ENCODE measurements around the gene A3GALT2. TPM values are rescaled to one million over a fixed set of nuclear protein-coding genes. Genes with fewer than 3 reads are reported as not detected.

The A3GALT2 gene
- total RNA-seq (not detected), polyA plus RNA-seq (not detected)
- long read RNA-seq, donor 1, result 0 reads
- long read RNA-seq, donor 2, result 0 reads
- long read RNA-seq, donor 3, result 0 reads
- long read RNA-seq, donor 4, result 0 reads
- long read RNA-seq, donor 5, result 0 reads
- long read RNA-seq, donor 6, result 0 reads
- long read RNA-seq, donor 7, result 0 reads
- long read RNA-seq, donor 8, result 0 reads
- long read RNA-seq, donor 9, result 0 reads
- long read RNA-seq, donor 10, result 0 reads

DNA sequence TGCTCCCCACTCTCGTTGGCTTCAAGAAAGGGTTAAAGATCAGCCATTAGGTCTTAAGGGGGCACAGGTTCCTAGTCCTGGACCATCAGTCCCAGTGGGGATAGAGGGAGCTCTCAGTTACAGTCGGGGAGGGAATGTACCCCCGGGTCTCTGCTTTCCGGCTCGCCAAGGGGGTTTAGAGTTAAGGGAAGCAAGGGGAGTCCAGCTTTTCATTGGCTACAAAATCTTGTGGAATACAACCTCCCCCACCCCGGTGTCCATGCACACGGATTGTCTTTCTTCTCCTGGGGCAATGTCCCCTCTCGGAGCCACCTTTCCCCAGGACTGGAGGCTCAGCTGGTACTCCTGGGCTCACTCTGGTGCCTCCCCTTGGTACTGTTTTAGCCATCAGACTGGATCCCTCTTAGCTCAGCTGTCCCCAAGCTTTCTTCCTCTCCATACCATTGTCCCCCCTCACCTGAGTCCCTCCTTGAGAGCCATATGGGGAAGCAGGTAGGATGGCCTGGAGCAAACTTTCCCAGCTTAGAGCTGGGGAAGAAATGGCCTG, at the start of gene A3GALT2:
A3GALT2 (minus strand) TSS at position 480 of the 547 bp plus-strand sequence; CDS start at position 480, 0 bp downstream.
- Histone ChIP-seq H3K4me1 (ENCODE audit: control insufficient read depth in 2 of 2, insufficient read depth in 2 of 2, low read length in 2 of 2) (no peaks in the 10 kb centered on the region), H3K9me3 (ENCODE audit: control insufficient read depth in 2 of 2, insufficient read depth in 1 of 2, low read length in 1 of 2) (no peaks in the 10 kb centered on the region), H3K36me3 (ENCODE audit: control insufficient read depth in 2 of 2, insufficient read depth in 2 of 2, low read length in 1 of 2) (peaks cover 30 to 32% of the 10 kb centered on the region in 2 donors), H3K27ac (ENCODE audit: low read depth in 1 of 2, low read length in 1 of 2) (no peak within 1 kb of the TSS), H3K4me3 (ENCODE audit: low read length in 2 of 2) (no peak within 1 kb of the TSS), H3K27me3 (ENCODE audit: control insufficient read depth in 2 of 2, insufficient read depth in 1 of 2, low read length in 1 of 2) (peaks cover 0 to 8% of the 10 kb centered on the region in 2 donors)
- 91% methylated on average over 8 of the region's 8 CpGs for WGBS
- no peak for DNase-seq (ENCODE audit: low read depth in 6 of 9, low spot score in 9 of 9)

GRCh38 chr1:33370301-33370700, 49.4 kb upstream of the A3GALT2 start:
- no peak for DNase-seq (ENCODE audit: low read depth in 6 of 9, low spot score in 9 of 9)
- no peaks in the 10 kb centered on the region for H3K36me3 ChIP-seq (ENCODE audit: control insufficient read depth in 2 of 2, insufficient read depth in 2 of 2, low read length in 1 of 2)

GRCh38 chr1:33369764-33370163, 48.9 kb upstream of the A3GALT2 start:
- H3K27ac ChIP-seq (ENCODE audit: low read depth in 1 of 2, low read length in 1 of 2), result no peak overlapping the region
- WGBS, result 99% methylated on average over 2 of the region's 2 CpGs
- H3K4me1 ChIP-seq (ENCODE audit: control insufficient read depth in 2 of 2, insufficient read depth in 2 of 2, low read length in 2 of 2), result peaks cover 0 to 12% of the 10 kb centered on the region in 2 donors

More at GRCh38 chr1:33370301-33370700, 49.4 kb upstream of the A3GALT2 start:
- H3K4me3 ChIP-seq (ENCODE audit: low read length in 2 of 2), result no peak overlapping the region
- no peak overlapping the region for H3K27ac ChIP-seq (ENCODE audit: low read depth in 1 of 2, low read length in 1 of 2)
- 92% methylated on average over 4 of the region's 4 CpGs for WGBS
- H3K9me3 ChIP-seq (ENCODE audit: control insufficient read depth in 2 of 2, insufficient read depth in 1 of 2, low read length in 1 of 2), result no peaks in the 10 kb centered on the region
- H3K27me3 ChIP-seq (ENCODE audit: control insufficient read depth in 2 of 2, insufficient read depth in 1 of 2, low read length in 1 of 2), result no peaks in the 10 kb centered on the region
- peaks cover 0 to 7% of the 10 kb centered on the region in 2 donors for H3K4me1 ChIP-seq (ENCODE audit: control insufficient read depth in 2 of 2, insufficient read depth in 2 of 2, low read length in 2 of 2)

GRCh38 chr1:33369081-33369480, 48.2 kb upstream of the A3GALT2 start:
- no peaks in the 10 kb centered on the region for H3K27me3 ChIP-seq (ENCODE audit: control insufficient read depth in 2 of 2, insufficient read depth in 1 of 2, low read length in 1 of 2)
- H3K4me3 ChIP-seq (ENCODE audit: low read length in 2 of 2), result no peak overlapping the region
- H3K27ac ChIP-seq (ENCODE audit: low read depth in 1 of 2, low read length in 1 of 2), result no peak overlapping the region
- H3K36me3 ChIP-seq (ENCODE audit: control insufficient read depth in 2 of 2, insufficient read depth in 2 of 2, low read length in 1 of 2), result no peaks in the 10 kb centered on the region
- H3K4me1 ChIP-seq (ENCODE audit: control insufficient read depth in 2 of 2, insufficient read depth in 2 of 2, low read length in 2 of 2), result peaks cover under 1 to 19% of the 10 kb centered on the region in 2 donors
- no peaks in the 10 kb centered on the region for H3K9me3 ChIP-seq (ENCODE audit: control insufficient read depth in 2 of 2, insufficient read depth in 1 of 2, low read length in 1 of 2)
- WGBS, result 95% methylated on average over 9 of the region's 9 CpGs
- DNase-seq (ENCODE audit: low read depth in 6 of 9, low spot score in 9 of 9), result no peak

More at GRCh38 chr1:33369764-33370163, 48.9 kb upstream of the A3GALT2 start:
- no peaks in the 10 kb centered on the region for H3K36me3 ChIP-seq (ENCODE audit: control insufficient read depth in 2 of 2, insufficient read depth in 2 of 2, low read length in 1 of 2)
- no peak overlapping the region for H3K4me3 ChIP-seq (ENCODE audit: low read length in 2 of 2)
- H3K9me3 ChIP-seq (ENCODE audit: control insufficient read depth in 2 of 2, insufficient read depth in 1 of 2, low read length in 1 of 2), result no peaks in the 10 kb centered on the region
- no peak for DNase-seq (ENCODE audit: low read depth in 6 of 9, low spot score in 9 of 9)
- H3K27me3 ChIP-seq (ENCODE audit: control insufficient read depth in 2 of 2, insufficient read depth in 1 of 2, low read length in 1 of 2), result no peaks in the 10 kb centered on the region

DNA sequence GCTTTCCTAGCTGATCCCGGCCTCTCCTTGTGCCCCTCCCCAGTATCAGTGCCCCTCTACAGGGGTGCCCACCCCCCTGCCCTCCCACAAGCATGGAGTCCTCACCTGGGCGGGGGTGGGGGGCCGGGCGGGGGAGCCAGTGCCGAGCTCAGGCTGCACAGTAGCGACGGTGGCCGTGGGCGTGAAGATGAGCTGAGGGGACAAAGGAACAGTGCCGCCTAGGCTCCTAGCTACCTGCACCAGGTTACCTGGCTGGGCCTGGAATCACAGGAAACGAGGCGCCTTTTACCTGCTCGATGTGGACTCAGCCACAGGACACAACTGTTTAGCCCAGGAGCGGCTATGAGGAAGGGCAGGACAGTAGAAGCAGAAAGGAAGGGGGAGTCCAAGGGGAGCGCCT, 47.5 kb upstream of the A3GALT2 start:
- no peak overlapping the region for H3K4me3 ChIP-seq (ENCODE audit: low read length in 2 of 2)
- H3K27me3 ChIP-seq (ENCODE audit: control insufficient read depth in 2 of 2, insufficient read depth in 1 of 2, low read length in 1 of 2), result no peaks in the 10 kb centered on the region
- H3K27ac ChIP-seq (ENCODE audit: low read depth in 1 of 2, low read length in 1 of 2), result no peak overlapping the region
- H3K4me1 ChIP-seq (ENCODE audit: control insufficient read depth in 2 of 2, insufficient read depth in 2 of 2, low read length in 2 of 2), result peaks cover 2 to 25% of the 10 kb centered on the region in 2 donors
- no peaks in the 10 kb centered on the region for H3K9me3 ChIP-seq (ENCODE audit: control insufficient read depth in 2 of 2, insufficient read depth in 1 of 2, low read length in 1 of 2)
- H3K36me3 ChIP-seq (ENCODE audit: control insufficient read depth in 2 of 2, insufficient read depth in 2 of 2, low read length in 1 of 2), result no peaks in the 10 kb centered on the region
- DNase-seq (ENCODE audit: low read depth in 6 of 9, low spot score in 9 of 9), result no peak
- 95% methylated on average over 15 of the region's 15 CpGs for WGBS

- Histone ChIP-seq H3K4me3 (ENCODE audit: low read length in 2 of 2) (no peak overlapping the region), H3K27ac (ENCODE audit: low read depth in 1 of 2, low read length in 1 of 2) (no peak overlapping the region), H3K4me1 (ENCODE audit: control insufficient read depth in 2 of 2, insufficient read depth in 2 of 2, low read length in 2 of 2) (peaks cover 2 to 32% of the 10 kb centered on the region in 2 donors), H3K9me3 (ENCODE audit: control insufficient read depth in 2 of 2, insufficient read depth in 1 of 2, low read length in 1 of 2) (no peaks in the 10 kb centered on the region), H3K36me3 (ENCODE audit: control insufficient read depth in 2 of 2, insufficient read depth in 2 of 2, low read length in 1 of 2) (no peaks in the 10 kb centered on the region), H3K27me3 (ENCODE audit: control insufficient read depth in 2 of 2, insufficient read depth in 1 of 2, low read length in 1 of 2) (no peaks in the 10 kb centered on the region)
- DNase-seq (ENCODE audit: low read depth in 6 of 9, low spot score in 9 of 9), result peak in 7 of 9 donors; percentile 58 to 86 (median 80)
- 46% methylated on average over 23 of the region's 23 CpGs for WGBS
These were observed 46.8 kb upstream of the A3GALT2 start for GRCh38 chr1:33367485-33368405.

DNA sequence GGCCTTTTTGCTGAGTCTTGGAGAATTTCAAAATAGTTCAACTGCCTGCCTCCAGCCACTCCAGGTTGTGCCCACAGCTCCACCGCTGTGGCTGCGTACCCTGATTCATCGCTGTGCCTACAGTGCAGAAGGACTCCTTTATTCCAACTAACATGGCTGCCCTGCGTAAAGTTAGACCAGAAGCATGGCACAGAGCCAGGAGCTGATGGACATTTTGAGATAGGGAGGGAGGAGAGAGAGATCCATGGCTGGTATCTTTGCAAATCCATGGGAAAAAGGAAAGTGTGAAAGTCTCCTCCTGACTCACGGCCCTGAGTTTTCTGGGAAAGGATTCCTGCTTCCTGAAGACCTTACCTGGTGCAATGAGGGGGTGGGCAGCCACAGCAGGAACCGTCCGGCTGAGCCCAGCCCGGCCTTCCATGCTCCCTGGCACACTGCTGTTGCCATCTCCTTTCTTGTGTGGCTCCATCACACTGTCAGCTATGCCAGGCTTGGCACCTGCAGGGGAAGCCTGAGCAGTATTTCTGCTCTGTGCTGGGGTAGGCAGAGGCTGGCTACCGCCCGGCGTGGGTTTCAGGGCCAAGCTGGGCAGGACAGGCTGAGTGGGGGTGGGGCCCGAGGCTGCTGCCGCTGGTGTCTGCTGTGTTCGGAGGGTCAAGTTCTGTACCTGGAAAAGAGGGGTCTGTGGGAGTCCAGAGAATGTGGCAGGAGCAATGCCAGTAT, 46.0 kb upstream of the A3GALT2 start:
- H3K9me3 ChIP-seq (ENCODE audit: control insufficient read depth in 2 of 2, insufficient read depth in 1 of 2, low read length in 1 of 2), result no peaks in the 10 kb centered on the region
- no peaks in the 10 kb centered on the region for H3K27me3 ChIP-seq (ENCODE audit: control insufficient read depth in 2 of 2, insufficient read depth in 1 of 2, low read length in 1 of 2)
- no peak overlapping the region for H3K4me3 ChIP-seq (ENCODE audit: low read length in 2 of 2)
- H3K4me1 ChIP-seq (ENCODE audit: control insufficient read depth in 2 of 2, insufficient read depth in 2 of 2, low read length in 2 of 2), result peaks cover 2 to 40% of the 10 kb centered on the region in 2 donors
- H3K27ac ChIP-seq (ENCODE audit: low read depth in 1 of 2, low read length in 1 of 2), result no peak overlapping the region
- WGBS, result 90% methylated on average over 14 of the region's 14 CpGs
- no peak for DNase-seq (ENCODE audit: low read depth in 6 of 9, low spot score in 9 of 9)
- H3K36me3 ChIP-seq (ENCODE audit: control insufficient read depth in 2 of 2, insufficient read depth in 2 of 2, low read length in 1 of 2), result no peaks in the 10 kb centered on the region

DNA sequence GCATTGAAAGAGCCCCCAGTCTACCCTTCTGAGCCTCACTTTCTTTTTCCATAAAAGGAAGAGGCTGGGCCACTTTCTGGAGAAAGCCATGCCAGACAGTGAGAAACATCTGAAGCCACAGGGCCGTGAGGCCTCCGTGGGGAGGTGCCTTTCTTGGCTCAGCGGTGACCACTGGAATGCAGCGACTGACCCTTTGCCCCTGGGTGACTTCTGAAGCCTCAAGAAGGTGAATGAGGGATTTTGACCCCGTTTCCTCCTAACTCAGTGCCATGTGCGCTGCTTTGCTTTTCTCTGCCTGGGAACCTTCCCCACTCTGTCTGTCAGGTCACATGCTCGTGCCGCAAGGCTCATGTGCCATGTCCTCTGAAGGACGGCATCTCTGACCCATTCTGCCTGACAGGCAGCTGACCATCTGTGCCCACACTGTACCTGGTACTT, 44.7 kb upstream of the A3GALT2 start:
- H3K4me1 ChIP-seq (ENCODE audit: control insufficient read depth in 2 of 2, insufficient read depth in 2 of 2, low read length in 2 of 2), result peaks cover 2 to 48% of the 10 kb centered on the region in 2 donors
- no peaks in the 10 kb centered on the region for H3K9me3 ChIP-seq (ENCODE audit: control insufficient read depth in 2 of 2, insufficient read depth in 1 of 2, low read length in 1 of 2)
- DNase-seq (ENCODE audit: low read depth in 6 of 9, low spot score in 9 of 9), result no peak
- H3K27me3 ChIP-seq (ENCODE audit: control insufficient read depth in 2 of 2, insufficient read depth in 1 of 2, low read length in 1 of 2), result no peaks in the 10 kb centered on the region
- H3K36me3 ChIP-seq (ENCODE audit: control insufficient read depth in 2 of 2, insufficient read depth in 2 of 2, low read length in 1 of 2), result no peaks in the 10 kb centered on the region
- 90% methylated on average over 9 of the region's 9 CpGs for WGBS
- no peak overlapping the region for H3K27ac ChIP-seq (ENCODE audit: low read depth in 1 of 2, low read length in 1 of 2)
- H3K4me3 ChIP-seq (ENCODE audit: low read length in 2 of 2), result no peak overlapping the region

Measured in thymus (tissue), 14 donors.